PFSK-1 (cell line): ENCODE results near the gene ERGIC1.

Experiments used
- FOXP2 ChIP-seq: optimal IDR thresholded peaks from 2 replicates; pipeline ENCODE3; 2011; ENCODE audit warnings: borderline replicate concordance, control low read depth, inconsistent platforms; ENCODE audit not compliant: insufficient read depth; ENCODE audit errors: extremely low read length, extremely low read depth
- POLR2AphosphoS5 ChIP-seq: IDR thresholded peaks from 2 replicates; pipeline ENCODE4 v1.6.1; 2012; ENCODE audit warnings: low read depth, mild to moderate bottlenecking, control low read depth, low read length, moderate library complexity
- SIN3A ChIP-seq: IDR thresholded peaks from 2 replicates; pipeline ENCODE4 v1.6.1; 2012; ENCODE audit warnings: mild to moderate bottlenecking, low read length, moderate library complexity, borderline replicate concordance; ENCODE audit not compliant: insufficient read depth
- TAF1 ChIP-seq: IDR thresholded peaks from 2 replicates; pipeline ENCODE4 v1.6.1; 2012; ENCODE audit warnings: low read length, control low read depth, borderline replicate concordance; ENCODE audit not compliant: insufficient read depth
- TF ChIP-seq, protein P1 (sequence below), 2 experiments: IDR thresholded peaks; 2 replicates each; pipeline versions ENCODE4 v1.6.1 to v1.8.0; 2011 to 2012; ENCODE audit warnings: low read depth in 2 of 2, low read length in 2 of 2, control low read depth in 1 of 2, inconsistent platforms in 1 of 2, mild to moderate bottlenecking in 1 of 2, moderate library complexity in 1 of 2; ENCODE audit not compliant: insufficient read depth in 1 of 2

Gene ERGIC1

DNA sequence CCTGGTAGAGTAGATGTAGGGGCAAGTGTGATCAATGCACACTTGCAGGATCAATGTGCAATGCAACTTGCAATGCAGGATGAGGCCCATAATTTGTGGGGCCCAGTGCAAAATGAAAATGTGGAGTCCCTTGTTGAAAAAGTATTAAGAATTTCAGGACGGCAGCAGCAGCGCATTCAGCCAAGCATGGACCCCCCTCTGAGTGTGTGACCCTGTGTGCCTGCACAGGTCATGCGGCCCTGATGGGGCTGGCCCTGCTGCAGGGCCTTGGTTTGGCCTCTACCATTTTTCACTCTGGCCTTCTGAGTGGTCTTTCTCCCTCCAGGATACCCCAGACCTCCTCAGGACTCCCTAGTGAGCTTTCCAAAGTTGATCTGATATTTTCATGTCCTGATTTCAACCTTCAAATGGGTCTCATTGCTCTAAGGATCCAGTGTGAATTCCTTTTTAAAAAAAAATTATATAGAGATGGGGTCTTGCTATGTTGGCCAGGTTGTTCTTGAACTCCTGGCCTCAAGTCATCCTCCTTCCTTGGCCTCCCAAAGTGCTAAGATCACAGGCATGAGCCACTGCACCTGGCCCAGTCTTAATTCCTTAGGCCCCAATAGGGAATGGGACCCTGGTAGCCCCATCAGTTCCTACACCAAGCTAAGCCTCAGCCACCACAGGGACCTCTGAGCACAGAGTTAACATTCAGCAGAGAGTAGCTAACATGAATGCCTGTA is 4.3 kb downstream of the ERGIC1 start:
- TF ChIP-seq POLR2AphosphoS5: no peak
- TF ChIP-seq, protein P1, sequence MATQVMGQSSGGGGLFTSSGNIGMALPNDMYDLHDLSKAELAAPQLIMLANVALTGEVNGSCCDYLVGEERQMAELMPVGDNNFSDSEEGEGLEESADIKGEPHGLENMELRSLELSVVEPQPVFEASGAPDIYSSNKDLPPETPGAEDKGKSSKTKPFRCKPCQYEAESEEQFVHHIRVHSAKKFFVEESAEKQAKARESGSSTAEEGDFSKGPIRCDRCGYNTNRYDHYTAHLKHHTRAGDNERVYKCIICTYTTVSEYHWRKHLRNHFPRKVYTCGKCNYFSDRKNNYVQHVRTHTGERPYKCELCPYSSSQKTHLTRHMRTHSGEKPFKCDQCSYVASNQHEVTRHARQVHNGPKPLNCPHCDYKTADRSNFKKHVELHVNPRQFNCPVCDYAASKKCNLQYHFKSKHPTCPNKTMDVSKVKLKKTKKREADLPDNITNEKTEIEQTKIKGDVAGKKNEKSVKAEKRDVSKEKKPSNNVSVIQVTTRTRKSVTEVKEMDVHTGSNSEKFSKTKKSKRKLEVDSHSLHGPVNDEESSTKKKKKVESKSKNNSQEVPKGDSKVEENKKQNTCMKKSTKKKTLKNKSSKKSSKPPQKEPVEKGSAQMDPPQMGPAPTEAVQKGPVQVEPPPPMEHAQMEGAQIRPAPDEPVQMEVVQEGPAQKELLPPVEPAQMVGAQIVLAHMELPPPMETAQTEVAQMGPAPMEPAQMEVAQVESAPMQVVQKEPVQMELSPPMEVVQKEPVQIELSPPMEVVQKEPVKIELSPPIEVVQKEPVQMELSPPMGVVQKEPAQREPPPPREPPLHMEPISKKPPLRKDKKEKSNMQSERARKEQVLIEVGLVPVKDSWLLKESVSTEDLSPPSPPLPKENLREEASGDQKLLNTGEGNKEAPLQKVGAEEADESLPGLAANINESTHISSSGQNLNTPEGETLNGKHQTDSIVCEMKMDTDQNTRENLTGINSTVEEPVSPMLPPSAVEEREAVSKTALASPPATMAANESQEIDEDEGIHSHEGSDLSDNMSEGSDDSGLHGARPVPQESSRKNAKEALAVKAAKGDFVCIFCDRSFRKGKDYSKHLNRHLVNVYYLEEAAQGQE (IDR thresholded peaks at IDR 0.05; ENCODE audit: insufficient read depth in 1 of 2, low read depth in 2 of 2, low read length in 2 of 2): no peak
- TF ChIP-seq FOXP2: no peak

DNA sequence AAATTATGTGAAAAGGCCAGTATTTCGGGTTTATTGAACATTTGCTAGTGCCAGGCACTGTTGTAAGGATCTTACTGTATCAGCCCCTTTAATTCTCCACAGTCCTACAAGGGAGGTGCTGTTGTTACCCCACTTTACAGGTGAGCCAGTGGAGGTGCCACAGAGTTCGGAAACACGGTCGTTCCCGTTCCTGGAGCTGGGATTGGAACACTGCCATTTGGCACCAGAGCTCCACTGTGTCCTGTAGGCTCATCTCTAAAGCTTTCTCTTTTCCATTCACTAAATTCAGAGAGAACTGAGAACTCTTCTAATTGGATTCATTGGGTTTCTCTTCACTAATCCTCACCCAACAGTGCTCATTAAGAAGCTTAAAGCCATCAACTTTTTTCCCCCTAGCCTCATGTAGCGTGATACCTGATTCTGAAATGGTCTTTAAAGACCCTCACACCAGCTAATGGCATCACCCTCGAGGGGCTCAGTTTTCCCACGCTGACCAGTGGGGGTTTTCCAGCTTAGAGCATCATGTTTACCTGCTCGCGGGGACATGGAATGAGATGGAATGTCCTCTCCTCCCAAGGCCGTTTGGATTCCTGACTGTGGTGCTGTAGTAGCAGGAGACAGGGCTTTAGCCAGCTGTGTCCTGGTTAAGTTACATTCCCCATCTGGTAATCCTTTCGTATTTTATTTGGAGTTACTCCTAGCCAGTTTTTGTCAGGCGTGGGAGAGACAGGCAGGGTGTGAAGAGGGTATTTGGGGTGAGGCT is 5.8 kb downstream of the ERGIC1 start:
- TF ChIP-seq POLR2AphosphoS5: no peak

DNA sequence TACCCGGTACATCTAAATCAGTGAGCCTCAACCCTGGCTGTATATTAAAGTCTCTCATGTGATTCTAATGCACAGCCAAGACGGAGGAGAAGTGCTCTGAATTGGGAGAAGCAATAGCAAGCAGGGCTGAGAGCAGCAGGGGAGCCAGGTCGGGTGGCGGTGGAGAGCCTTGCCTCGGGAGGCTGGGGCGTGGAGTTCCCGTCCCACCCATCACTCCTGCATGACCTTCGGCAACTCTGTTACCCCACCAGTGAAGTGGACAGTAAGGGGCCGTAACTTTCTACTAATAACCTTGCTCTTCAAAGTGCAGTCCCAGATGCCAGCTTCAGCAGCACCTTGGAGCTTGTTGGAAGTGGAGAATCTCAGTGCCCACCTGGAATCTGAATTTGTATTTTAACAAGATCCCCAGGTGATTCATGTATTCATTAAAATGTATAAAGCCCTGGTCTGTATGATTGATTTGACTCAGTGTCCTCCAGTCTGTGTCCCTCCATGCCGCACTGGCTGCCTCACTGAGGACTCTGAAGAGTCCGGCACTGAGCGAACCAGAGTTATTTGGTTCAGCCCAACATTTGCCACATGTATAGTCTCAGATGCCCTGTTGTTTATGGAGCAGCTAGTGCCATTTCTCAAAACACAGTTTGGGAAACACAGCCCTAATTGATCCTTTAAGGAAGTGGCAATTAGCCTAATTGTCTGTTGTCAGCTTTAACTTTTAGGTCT is 6.5 kb downstream of the ERGIC1 start:
- TF ChIP-seq POLR2AphosphoS5 (no peak), SIN3A (no peak)

DNA sequence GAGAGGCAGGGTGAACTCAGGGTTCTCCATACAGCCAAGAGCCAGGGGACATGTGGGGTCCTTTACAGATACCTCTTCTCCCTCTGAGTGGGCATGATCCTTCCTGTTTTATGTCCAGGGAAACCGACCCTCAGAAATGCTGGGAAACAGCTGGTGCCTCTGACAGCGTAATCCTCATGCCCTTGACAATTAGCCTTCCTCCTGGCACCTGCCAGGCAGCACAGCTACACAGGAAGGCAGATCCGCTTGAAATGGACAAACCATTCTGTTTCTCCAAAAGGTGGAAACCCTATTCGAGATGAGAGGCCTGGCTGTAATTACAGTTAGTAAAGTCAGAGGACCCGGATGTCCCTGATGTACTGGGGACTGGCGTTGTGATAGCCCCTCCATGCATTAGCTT is 7.2 kb downstream of the ERGIC1 start:
- no peak for TF ChIP-seq FOXP2
- TF ChIP-seq, protein P1 (IDR thresholded peaks at IDR 0.05; ENCODE audit: insufficient read depth in 1 of 2, low read depth in 2 of 2, low read length in 2 of 2): no peak
- TF ChIP-seq POLR2AphosphoS5: no peak
- TF ChIP-seq SIN3A: no peak
- TF ChIP-seq TAF1: no peak

DNA sequence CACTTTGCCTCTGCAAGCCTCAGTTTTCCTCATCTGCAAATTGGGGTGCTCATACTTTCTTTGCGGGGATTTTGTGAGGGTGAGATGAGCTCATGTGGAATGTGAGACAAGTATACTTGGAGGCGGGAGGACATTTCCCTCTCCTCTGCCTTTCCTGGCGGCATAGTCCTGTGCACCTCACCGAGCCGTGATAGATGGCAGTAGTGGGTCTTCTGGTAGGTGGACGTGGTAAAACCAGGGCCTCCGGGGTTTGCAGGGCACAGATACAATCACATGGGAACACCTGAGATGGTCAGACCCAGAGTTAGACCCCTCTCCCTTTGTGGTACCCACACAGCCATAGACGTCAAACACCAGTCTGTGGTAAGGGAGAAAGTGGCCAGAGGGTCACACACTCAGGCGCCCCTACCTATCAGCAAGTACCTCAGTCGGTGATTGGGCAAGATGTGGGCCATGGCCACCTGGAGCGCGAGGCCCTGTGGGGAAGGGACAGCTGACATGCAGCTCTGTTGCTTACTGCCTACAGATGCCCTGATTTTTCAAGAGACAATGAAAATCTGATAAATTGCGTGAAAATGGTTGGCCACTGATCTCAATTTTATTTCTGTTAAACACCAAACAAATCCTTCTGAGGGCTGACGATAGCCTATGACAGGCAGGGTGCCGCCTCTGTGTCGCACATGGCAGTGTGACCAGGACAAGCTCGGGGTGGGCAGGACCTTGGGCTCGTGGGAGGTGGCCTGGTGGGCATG is 9.9 kb downstream of the ERGIC1 start:
- TF ChIP-seq SIN3A (no peak), TAF1 (no peak), POLR2AphosphoS5 (no peak), FOXP2 (no peak)
- TF ChIP-seq, protein P1 (IDR thresholded peaks at IDR 0.05; ENCODE audit: insufficient read depth in 1 of 2, low read depth in 2 of 2, low read length in 2 of 2): no peak

DNA sequence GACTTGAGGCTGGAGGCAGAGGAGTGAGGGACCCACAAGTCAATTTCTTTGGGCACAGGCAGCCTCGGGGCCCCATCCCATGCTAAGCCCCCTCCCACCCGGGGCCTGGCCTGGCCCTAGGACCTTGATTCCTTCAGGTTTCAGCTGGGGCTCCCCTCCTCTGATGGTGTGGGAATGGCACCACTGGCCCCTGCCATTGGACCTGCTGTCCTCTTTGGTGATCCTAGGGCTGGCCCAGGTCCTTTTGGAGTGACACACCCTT is 10.5 kb downstream of the ERGIC1 start:
- TF ChIP-seq FOXP2 (no peak), POLR2AphosphoS5 (no peak), TAF1 (no peak), SIN3A (no peak)
- TF ChIP-seq, protein P1 (IDR thresholded peaks at IDR 0.05; ENCODE audit: insufficient read depth in 1 of 2, low read depth in 2 of 2, low read length in 2 of 2): no peak
